Measurements from ENCODE around the gene SEZ6L.

SEZ6L gene

DNA sequence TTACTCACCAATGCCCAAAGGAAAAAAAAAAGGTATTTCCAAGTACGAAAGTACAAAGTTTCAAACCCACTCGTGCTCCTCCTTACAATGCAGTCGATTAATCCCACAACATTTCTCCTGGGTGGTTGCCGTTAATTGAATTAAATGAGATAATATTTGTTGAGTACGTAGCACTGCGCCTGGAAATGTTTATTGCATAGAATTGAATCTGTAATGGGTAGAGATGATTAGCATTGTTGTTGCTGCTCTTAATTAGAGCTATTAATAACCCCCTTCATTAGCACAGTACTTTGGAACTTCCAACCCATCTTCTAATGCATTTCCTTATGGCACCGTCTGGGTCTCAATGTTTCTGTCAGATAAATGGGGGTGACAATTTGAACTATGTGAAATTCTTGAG, 77.3 kb downstream of the SEZ6L start:
- DNase-seq = no peak

DNA sequence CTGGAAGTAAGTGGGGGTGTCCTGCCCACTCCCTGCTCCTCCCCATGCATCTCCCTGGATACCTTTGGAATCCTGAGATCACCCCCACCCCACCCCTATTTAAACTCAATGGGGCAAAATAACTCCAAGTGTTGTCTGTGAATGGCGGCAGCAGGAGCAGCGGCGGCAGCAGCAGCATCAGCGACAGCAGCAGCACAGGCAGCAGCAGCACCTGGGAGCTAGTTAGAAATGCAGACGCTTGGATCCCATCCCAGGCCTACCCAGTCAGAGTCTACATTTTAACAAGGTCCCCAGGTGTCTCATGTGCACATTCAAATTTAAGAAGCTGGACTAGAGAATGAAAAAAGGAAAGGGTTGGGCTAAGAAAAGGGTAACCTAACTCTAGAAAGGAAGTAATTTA, 82.6 kb downstream of the SEZ6L start:
- no peak for DNase-seq

- DNase-seq = peak; percentile 1
Measured at GRCh38 chr22:26259510-26259909, 90.2 kb downstream of the SEZ6L start.

DNA sequence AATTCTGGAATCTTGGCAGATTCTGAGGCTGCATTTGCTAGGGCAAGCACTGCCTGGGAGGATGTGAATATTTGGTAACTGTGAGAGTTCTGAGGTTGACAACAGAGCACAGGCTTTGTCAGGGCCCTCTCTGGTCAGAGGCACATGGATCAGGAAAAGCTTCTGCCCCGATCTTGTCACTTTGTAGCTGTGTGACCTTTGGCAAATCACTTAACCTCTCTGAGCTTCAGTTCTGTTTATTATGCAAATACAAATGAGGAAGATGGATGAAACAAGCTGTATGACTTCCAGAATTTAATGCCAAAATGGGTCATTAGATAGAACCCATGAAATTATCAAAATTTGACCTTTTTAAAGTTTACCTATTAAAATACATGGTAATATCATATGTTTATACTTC, 94.9 kb downstream of the SEZ6L start:
- no peak for DNase-seq

DNA sequence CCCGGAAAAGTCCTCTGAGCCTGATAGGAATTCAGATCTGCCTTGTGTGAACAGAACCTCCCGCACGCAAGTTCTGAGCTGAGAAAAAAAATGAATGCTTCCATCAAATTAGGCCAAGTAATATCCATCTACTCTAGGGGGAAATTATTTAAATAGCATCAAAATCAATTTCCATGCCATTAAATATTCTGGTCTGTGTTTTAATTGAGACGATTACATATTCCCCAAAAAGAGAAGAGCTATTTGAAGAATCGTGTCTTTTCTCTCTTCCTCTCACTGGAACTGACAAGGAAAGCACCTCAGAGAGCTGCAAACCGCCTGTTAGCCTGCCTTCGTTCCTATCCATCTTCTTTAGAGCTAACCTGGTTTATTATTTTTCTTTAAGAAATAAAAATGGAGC, 96.0 kb downstream of the SEZ6L start:
- DNase-seq = no peak

GRCh38 chr22:26265909-26266308, 96.6 kb downstream of the SEZ6L start:
- DNase-seq = no peak

- DNase-seq = no peak
Measured at GRCh38 chr22:26267856-26268255, 98.6 kb downstream of the SEZ6L start.

DNA sequence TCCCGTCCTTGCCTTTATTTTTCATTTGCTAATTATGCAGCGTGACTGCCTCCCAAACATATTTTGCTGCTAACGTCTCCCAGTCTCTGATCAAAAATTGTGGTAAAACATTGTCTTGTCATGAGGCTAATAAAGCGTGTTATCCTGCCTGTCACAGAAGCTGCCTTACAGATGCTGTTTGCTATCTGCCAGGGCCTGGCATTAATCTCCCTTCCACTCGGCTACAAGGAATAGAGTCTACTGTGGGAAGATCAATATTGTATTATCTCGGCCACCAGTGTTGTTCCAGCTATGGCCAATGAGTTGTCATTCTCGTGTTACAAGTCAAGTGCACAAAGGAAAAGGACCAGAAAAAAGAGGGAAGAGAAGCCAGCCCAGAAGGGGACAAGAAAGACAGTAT, 100.3 kb downstream of the SEZ6L start:
- DNase-seq = no peak

GRCh38 chr22:26271427-26271826, 102.2 kb downstream of the SEZ6L start:
- no peak for DNase-seq

DNA sequence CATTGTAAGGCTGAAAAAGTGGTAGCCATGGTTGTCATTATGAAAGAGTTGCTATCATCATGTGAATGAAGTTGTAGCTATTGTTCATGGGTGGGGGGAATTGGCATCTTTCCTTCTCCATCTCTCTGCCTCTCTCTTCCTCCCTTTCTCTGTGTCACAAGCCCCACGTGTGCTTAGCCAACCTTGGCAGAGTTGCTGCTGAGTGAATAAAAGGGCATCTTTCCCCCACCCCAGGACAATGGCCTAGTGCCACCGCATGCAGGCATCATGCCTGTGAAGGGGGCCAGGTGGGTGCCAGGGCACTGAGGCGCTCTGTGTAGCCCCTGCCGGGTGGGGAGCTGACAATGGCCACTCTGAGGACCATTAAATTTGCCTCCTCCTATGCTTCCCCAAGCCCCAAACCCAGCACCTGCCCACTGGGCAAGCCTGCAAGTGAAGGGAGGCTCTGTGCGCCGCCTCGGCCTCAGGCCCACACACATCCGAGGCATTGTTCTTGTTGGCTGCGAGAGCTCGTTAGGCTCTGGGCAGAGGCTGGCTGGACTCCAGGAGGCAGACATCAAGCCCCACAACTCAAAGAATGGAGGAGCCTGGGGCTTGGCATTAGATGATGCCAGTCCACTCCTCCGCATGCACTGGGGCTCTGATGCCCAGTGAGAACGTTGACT, 103.9 kb downstream of the SEZ6L start:
- DNase-seq = no peak

DNA sequence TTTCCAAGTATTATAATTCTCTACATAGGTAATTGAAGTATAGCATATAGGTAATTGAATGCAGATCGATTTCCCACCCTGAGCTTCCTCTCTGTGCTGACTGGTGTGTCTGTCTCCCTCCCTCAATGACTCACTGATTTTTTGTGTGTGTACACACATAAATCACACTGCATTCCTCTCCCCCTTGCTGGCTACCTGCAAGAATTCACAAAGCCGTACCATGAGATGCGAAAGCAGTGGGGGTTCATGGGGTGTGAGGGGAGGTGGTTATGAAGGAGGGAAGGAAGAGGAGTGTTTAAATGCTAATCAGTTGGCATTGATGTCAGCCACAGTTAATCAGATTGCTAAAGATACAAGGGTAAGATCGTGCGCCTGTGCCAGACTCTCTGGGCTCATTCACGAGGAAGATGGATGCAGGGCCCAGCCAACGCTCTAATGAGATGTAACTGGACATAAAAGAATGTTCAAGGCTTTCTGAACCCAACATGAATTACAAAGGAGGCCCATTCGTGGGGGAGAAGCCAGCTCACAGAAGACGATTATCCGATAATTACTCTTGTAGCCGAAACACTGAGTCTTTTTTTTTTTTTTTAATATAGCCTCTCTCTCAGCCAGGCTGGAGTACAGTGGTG, 107.4 kb downstream of the SEZ6L start:
- no peak for DNase-seq

DNA sequence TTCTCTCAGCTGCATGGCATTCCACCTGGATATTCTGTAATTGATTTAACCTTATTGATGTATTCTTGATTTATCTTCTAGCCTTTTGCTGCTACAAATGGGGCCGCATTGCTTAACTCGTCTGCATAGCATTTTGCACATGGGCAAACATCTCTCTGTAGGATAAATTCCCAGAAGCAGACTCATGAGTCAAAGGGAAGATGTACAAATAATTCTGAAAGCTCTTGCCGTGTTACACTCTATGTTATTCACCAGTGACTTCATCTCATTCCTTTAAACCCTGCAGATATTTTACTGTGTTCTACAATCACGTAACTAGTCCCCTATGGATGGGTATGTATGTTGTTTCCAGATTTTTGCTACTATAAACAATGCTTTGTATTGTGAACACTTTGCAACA, 112.7 kb downstream of the SEZ6L start:
- no peak for DNase-seq

- no peak for DNase-seq
Measured at GRCh38 chr22:26283330-26283729, 114.1 kb downstream of the SEZ6L start.

DNA sequence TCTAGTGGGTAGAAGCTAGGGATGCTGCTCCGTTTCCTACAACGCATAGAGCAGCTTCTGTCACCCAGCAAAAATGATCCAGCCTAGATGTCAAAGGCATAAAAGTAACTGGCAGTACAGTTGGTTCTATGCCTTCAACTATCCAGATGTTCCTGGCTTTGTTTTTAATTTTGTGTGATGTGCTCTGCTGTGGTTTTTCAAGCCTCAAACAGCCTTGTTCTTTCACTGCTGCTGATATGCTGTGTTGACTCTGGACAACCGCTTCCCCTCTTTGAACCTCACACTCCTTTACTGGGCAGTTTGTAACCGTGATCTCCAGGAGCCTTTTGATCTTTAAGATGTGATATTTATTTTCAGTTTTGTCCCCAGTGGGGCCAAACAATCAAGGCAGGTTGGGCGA, 116.4 kb downstream of the SEZ6L start:
- no peak for DNase-seq

DNA sequence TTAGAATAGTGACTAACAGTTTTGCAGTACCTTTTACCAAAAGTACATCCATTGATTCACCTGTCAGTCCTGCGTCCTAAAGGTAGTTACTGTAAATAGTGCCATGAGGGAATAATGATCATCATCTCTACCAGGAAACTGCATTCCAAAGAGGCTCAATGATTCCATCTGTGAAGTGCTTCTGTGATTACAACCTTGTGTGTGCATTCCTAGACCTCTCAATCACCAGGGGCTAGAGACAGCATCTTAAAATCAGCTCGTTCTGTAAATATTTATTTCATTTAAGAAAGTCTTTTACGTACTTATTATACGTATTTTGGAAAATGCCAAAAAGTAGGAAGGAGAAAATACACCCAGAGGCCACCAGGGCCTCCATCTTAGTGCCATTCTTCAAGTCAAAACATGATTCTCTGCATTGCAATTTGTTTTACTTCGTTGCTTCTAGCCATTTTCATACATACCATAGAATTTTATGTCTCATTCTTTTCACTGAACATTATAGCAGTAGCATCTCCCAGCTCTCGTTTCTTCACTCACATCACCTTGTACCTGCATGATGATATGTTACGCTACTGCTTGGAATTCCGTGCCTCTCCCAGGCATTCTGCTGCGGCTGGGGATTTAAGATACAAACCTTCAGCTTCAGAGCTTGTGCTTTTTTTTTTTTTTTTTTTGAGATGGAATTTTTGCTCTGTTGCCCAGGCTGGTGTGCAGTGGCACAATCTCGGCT, 117.0 kb downstream of the SEZ6L start:
- DNase-seq = no peak

DNA sequence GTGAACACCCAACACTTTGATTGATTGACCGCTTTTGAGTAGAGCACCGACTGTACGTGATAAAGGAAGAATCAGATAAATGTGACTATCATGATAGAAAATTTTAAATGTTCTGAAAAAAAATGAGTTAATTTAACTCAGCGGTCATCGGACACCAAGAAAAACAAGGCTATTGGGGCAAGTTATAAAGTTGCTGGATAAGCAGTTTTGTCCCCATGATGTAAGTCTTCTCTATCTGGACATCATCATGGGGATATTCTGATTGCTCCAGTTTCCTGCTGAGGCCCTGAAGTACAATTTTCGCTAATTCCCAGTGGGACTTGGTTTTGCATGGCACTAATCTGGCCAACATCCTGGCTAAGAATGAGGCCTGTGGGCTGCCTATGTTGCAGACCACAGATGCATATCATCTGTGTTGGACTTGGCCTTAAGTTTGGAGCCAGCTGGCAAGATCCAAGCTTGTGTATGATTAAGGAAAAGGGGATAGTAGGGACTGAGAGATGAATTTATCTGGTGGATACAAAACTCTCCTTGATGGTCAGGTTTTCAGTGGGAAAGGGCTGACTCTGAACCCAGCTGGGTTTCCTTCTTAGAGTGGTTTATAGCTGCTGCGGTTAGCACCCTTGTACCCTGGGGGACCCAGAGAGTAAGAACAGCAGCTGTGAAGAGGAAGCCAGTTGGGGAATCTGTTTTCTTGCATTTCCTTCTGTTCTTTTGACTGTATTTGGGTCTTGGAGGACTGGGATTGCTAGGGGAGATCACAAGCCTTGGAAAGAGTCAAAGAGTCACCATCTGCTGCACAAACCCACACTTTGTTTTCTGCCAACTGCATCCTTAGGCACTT, 118.3 kb downstream of the SEZ6L start:
- DNase-seq = no peak

DNA sequence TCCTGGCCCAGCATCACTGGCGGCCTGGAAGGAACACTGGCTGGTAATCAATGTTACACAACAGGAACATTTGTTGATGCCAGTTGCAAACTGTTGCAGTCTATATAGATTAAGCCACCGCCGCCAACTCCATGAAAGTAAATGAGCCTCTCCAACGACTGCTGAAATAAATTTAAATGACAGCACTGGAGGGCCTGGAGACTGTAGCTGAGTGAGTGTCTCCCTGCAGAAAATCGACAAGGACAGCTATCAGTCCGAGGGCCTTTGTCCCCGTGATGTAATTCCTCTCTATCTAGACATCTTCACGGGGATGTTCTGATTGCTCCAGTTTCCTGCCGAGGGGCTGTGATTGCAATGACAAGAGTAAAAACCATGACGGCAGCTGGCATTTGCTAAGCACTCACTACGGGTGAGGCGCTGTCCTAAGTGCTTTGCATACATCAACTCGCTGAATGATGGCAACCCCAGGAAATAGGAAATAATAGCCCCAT, 120.4 kb downstream of the SEZ6L start:
- DNase-seq = no peak

GRCh38 chr22:26291940-26292666, 122.8 kb downstream of the SEZ6L start:
- no peak for DNase-seq

DNA sequence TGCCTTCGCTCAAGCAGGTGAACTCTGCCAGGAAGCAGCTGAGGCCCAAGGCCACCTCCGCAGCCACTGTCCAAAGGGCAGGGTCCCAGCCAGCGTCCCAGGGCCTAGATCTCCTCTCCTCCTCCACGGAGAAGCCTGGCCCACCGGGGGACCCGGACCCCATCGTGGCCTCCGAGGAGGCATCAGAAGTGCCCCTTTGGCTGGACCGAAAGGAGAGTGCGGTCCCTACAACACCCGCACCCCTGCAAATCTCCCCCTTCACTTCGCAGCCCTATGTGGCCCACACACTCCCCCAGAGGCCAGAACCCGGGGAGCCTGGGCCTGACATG, 123.4 kb downstream of the SEZ6L start:
- no peak for DNase-seq

DNA sequence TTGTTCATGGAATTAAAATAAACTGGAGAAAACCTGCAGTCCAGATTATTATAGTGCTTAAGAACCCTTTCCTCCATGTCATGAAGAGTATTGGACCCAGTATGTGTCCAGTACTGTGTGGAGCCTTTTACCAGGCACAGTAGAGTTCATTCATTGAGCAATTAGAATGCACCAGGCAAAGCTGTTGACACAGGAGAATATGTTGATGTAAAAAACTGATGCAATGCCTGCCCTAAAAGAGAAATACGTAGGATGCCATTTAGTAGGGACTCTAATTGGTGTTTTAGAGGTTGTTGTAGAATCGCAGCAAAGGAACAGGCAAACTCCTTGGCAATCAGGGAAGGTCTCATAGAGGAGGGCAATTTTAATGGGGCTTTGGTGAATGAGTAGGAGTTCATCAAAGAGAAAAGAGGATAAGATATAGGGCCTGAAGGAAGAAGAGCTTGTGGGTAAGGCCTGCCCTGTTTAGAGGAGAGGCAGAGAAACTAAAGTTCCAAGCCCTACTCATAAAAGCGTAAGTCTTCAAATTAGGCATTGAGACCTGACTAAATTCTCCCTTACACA, 126.4 kb downstream of the SEZ6L start:
- DNase-seq = no peak

GRCh38 chr22:26298605-26299310, 129.5 kb downstream of the SEZ6L start:
- DNase-seq = no peak

DNA sequence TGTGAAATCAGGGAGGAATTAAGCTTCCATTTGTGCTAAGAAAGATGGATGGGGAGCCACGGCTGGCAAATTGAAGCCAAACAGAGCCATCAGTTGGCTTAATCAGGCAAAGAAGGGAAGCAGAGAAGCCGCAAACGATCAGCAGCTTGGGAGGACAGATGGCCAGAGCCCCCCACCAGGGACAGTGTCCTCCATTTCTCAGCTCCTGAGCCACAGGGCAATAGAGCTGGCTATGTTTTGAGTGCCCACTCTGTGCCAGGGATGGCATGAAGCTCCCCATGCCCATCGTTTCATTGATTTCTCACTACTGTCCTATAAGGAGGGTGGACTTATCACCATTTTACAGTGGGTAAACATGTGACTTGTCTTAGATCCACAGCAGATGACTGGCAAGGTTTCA, 133.5 kb downstream of the SEZ6L start:
- no peak for DNase-seq

All from stimulated activated CD4-positive, alpha-beta T cell treated with anti-CD3 and anti-CD28 coated beads, Interleukin-12 subunit alpha, Interleukin-12 subunit beta, amount 100 ng/mL, for 4 hours (primary cell).